ENCODE data around the gene HOXB6. TPM values are rescaled to one million over a fixed set of nuclear protein-coding genes. Genes with fewer than 3 reads are reported as not detected.

HOXB6 gene
- total RNA-seq, 1 donor from 2014 or later: not detected

GRCh38 chr17:48594538-48595277 lies 10.1 kb downstream of the HOXB6 start:
- no peak for DNase-seq (ENCODE audit: low spot score)

- DNase-seq (ENCODE audit: low spot score): peak; percentile 79
Measured at GRCh38 chr17:48593840-48594537, 10.8 kb downstream of the HOXB6 start.

GRCh38 chr17:48593126-48593829 lies 11.5 kb downstream of the HOXB6 start, which contains the start of gene HOXB5:
HOXB5 (minus strand) TSS chr17:48593779; CDS start chr17:48593682, 97 bp downstream.
- DNase-seq (ENCODE audit: low spot score): no peak

- no peak for DNase-seq (ENCODE audit: low spot score)
Measured at GRCh38 chr17:48592577-48592976, 12.2 kb downstream of the HOXB6 start.

GRCh38 chr17:48592057-48592514 lies 12.7 kb downstream of the HOXB6 start:
- DNase-seq (ENCODE audit: low spot score): no peak

- no peak for DNase-seq (ENCODE audit: low spot score)
Measured at GRCh38 chr17:48591255-48592056, 13.3 kb downstream of the HOXB6 start.

GRCh38 chr17:48590607-48591161 lies 14.1 kb downstream of the HOXB6 start:
- no peak for DNase-seq (ENCODE audit: low spot score)

- DNase-seq (ENCODE audit: low spot score): no peak
Measured at GRCh38 chr17:48589831-48590606, 14.8 kb downstream of the HOXB6 start, which contains the start of gene HOXB3. HOXB3 (minus strand) TSS chr17:48590241; CDS start chr17:48552474, 37,767 bp downstream.

- DNase-seq (ENCODE audit: low spot score): no peak
Measured at GRCh38 chr17:48589060-48589830, 15.5 kb downstream of the HOXB6 start.

- DNase-seq (ENCODE audit: low spot score): no peak
Measured at GRCh38 chr17:48588528-48588927, 16.3 kb downstream of the HOXB6 start.

- DNase-seq (ENCODE audit: low spot score): no peak
Measured at GRCh38 chr17:48588074-48588415, 16.7 kb downstream of the HOXB6 start.

GRCh38 chr17:48587276-48588073 lies 17.3 kb downstream of the HOXB6 start:
- no peak for DNase-seq (ENCODE audit: low spot score)

- DNase-seq (ENCODE audit: low spot score): no peak
Measured at GRCh38 chr17:48586355-48587258, 18.2 kb downstream of the HOXB6 start.

GRCh38 chr17:48584223-48584741 lies 20.5 kb downstream of the HOXB6 start:
- DNase-seq (ENCODE audit: low spot score): no peak

- DNase-seq (ENCODE audit: low spot score): no peak
Measured at GRCh38 chr17:48583708-48584222, 21.0 kb downstream of the HOXB6 start.

- no peak for DNase-seq (ENCODE audit: low spot score)
Measured at GRCh38 chr17:48582750-48583069, 22.1 kb downstream of the HOXB6 start.
